Activated CD8-positive, alpha-beta memory T cell treated with anti-CD3 and anti-CD28 coated beads for 4 hours (primary cell): ENCODE data around the gene PEDS1.
"Not testable (repeated sequence)": the region's sequence is repeated elsewhere in the genome, so short reads cannot be mapped to it uniquely, and the experiment has no call there.

Experiments used
- DNase-seq, 2 donors: peaks; one replicate each; pipeline ENCODE4 v3.0.0-alpha.2; 2020; ENCODE audit warnings: low read depth in 2 of 2

The PEDS1 gene

GRCh38 chr20:50153500-50154377 is at the start of gene PEDS1:
PEDS1 (minus strand) TSS chr20:50153723; CDS start chr20:50153637, 86 bp downstream.
- DNase-seq, result peak; percentile 57 to 61

DNA sequence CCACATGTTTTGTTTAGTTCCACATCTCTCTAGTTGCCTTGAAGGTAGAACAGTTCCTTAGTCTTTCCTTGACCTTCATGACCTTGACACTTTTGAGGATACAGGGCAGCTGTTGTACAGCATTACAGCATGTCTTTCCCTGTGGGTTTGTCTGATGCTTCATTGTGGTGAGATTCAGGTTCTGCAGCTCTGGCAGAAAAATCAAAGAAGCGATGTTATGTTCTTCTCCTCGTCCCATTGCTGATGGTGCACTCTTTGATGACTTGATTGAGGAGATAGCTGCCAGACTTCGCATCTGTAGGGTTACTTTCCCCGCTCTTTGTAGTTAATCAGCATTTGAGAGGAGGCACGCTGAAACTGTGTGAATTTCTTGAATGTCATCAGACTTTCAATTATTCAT is 49.2 kb upstream of the PEDS1 start:
- no peak for DNase-seq

GRCh38 chr20:50201710-50202109 is 48.2 kb upstream of the PEDS1 start:
- not testable (repeated sequence) for DNase-seq

DNA sequence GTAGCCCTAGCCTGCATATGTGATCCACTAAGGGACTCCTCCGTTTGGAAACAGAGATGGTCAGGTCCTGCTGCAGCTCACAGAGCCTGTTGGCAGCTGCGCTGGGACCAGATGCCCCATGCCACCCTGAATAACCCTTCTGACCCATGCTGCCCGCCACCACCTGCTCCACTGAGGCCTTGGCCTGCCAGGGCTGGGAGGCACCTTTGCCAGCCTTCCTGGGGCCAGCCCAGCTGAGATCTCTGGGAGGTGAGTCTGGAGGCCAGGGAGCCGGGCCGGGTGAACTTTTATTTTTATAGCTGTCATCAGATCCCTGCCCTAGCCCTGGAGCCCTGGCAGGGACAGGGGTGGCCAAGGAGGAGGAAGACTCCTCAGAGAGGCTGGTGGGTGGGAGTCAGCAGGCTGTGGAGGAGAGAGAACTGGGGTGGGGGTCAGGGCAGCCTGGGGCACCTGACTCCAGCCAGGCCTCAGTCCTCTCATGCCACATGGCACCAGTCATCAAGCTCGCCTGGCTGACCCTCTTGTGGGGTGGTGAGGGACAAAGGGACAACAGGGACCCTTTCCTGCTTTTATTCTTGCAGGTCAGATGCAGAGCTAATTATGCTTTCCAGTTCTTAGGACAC is 47.1 kb upstream of the PEDS1 start:
- no peak for DNase-seq

GRCh38 chr20:50199703-50200102 is 46.2 kb upstream of the PEDS1 start:
- no peak for DNase-seq

GRCh38 chr20:50198716-50199115 is 45.2 kb upstream of the PEDS1 start:
- DNase-seq, result no peak

- no peak for DNase-seq
These were observed 44.7 kb upstream of the PEDS1 start for GRCh38 chr20:50198180-50198666.

- DNase-seq, result no peak
These were observed 44.1 kb upstream of the PEDS1 start for GRCh38 chr20:50197463-50198179.

DNA sequence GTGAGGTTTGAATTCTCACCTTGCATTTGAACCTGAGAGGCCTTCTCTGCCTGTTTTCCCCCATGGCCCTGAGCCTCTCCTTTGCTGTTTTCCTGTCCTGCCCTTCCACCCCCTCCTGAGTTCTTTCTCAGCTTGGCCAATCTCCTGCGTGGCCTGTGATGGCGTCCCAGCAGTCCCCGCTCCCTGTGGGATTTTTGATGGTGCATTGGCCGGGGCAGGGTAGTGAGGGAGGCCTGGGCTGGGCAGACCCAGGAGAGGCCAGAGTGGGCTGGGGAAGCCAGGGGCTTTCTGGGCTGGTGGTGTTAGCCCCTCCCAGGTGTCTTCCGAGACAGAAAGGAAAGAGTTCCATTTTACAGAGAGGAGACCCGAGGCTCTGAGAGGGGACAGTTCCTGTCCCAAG is 43.4 kb upstream of the PEDS1 start:
- DNase-seq, result no peak

- no peak for DNase-seq
These were observed 42.7 kb upstream of the PEDS1 start for GRCh38 chr20:50196248-50196647.

GRCh38 chr20:50195524-50196120 is 42.1 kb upstream of the PEDS1 start:
- no peak for DNase-seq

- DNase-seq, result no peak
These were observed 41.5 kb upstream of the PEDS1 start for GRCh38 chr20:50194831-50195523.

DNA sequence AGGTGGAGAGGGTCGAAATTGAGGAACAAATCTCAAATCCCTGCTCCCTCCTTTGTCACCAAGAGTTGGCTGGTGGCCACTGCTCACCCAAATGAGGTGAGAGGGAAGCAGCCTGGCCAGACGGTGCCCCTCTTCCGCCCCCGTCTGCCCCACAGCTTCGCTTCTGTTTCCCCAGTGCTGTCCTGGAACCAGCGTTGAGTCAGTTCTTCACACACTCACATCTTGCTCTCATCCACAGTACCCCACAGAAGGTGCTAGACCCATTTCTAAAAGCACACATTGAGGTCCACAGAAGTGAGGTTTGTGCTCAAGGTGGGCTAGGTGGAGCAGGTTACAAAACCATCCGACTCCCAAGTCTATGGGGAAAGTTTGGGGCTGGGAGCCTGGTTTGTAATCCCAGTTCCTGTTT is 40.9 kb upstream of the PEDS1 start:
- DNase-seq, result no peak

DNA sequence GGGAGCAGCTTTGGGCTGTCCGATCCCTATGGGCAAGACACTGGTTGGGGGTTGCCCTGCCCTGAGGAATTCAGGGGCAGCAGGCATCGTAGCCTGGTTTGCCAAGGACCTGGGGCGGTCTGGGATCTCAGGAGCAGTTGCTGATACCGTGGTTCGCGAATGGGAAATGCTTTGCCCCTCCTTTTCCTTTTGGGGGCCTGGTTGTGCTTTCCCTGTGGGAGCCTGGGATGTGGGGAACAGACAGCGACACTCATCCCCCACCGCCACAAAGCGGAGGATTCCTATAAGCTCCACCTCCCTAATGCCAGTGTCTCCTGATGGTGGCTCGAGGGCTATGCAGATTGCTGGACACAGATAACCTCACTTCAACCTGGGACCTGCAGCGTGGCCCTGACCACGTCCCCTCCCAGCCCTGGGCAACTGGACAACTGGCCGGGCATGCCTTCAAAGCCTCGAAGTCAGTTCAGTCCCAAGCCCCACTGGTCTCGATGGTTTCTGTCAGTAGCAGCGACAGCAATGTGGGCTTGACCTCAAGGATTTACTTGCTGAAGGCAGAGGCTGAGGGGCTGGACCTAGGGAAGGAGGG is 40.4 kb upstream of the PEDS1 start:
- no peak for DNase-seq

- DNase-seq, result no peak
These were observed 39.8 kb upstream of the PEDS1 start for GRCh38 chr20:50193199-50193835.

DNA sequence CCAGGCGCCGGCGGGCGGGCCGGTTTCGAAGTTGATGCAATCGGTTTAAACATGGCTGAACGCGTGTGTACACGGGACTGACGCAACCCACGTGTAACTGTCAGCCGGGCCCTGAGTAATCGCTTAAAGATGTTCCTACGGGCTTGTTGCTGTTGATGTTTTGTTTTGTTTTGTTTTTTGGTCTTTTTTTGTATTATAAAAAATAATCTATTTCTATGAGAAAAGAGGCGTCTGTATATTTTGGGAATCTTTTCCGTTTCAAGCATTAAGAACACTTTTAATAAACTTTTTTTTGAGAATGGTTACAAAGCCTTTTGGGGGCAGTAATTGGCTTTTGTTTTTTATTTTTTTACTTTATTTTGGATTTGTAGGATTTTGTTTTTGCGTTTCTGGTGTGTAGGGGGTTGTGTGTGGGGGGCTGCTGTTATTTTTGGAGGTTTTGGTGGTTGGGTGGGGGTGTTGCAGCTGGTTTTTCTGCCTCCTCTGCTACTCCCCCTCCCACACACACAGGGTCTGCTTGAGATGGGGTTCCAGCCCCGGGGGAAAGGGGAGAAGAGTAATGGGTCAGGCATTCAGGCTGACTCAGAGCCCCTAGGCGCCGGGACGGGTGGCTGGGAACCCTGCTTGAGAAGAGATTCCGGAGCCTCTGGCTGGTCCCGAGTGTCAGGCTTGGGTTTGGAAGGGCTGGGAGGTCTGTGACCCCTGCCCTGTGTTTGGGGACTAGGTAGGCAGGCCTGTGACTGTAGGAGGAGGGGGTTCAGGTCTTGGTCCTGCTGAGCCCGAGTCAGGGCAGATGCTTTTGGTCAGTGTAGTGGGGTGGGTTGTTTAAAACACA is 39.1 kb upstream of the PEDS1 start:
- peak; percentile 60 to 80 for DNase-seq

GRCh38 chr20:50191544-50192363 is 38.2 kb upstream of the PEDS1 start:
- DNase-seq, result no peak

DNA sequence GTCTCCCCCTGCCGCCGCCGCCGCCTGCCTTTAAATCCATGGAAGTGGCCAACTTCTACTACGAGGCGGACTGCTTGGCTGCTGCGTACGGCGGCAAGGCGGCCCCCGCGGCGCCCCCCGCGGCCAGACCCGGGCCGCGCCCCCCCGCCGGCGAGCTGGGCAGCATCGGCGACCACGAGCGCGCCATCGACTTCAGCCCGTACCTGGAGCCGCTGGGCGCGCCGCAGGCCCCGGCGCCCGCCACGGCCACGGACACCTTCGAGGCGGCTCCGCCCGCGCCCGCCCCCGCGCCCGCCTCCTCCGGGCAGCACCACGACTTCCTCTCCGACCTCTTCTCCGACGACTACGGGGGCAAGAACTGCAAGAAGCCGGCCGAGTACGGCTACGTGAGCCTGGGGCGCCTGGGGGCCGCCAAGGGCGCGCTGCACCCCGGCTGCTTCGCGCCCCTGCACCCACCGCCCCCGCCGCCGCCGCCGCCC is 37.6 kb upstream of the PEDS1 start:
- peak; percentile 33 to 43 for DNase-seq
